Thyroid gland (tissue), 4 donors: Measurements from ENCODE around the gene RPS6KB2.

Source experiments
- CTCF ChIP-seq, 6 experiments: fragments of 200-600 bp in 3 of 6; fragments of 450-650 bp in 3 of 6; sonication (generic) in 3 of 6; IDR thresholded peaks; one replicate each; pipeline ENCODE4 v1.5.1; 2016 to 2019; ENCODE audit warnings: antibody characterized with exemption in 6 of 6, mild to moderate bottlenecking in 2 of 6, inconsistent platforms in 1 of 6, moderate library complexity in 1 of 6
- POLR2A ChIP-seq, 2 donors: fragments of 450-650 bp; IDR thresholded peaks; one replicate each; pipeline ENCODE4 v1.6.1; 2017; ENCODE audit warnings: antibody characterized with exemption in 2 of 2, mild to moderate bottlenecking in 2 of 2, moderate library complexity in 1 of 2

DNA sequence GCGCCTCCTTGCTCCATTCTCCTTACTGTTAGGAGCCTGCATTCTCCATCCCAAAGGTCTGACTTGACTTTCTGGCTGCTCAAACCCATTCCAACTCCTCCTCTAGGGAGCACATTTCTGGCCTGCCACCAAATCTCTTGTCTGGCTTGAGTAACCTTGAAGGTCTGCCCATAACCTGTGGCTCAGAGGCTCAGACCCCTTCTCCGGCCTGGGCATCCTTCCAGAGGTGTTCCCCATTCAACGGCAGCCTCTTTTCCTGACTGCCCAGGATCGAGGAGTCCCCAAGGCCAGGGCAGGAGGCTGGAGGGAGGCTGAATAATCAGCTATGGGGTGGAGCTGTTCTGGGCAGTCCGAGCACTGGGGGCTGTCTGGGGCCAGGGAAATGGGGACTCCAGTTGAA lies 34.3 kb upstream of the RPS6KB2 start:
- TF ChIP-seq POLR2A (IDR thresholded peaks at IDR 0.05), result no peak
- no peak for TF ChIP-seq CTCF (IDR thresholded peaks at IDR 0.05)
